Measurements from ENCODE around the gene ALOX15.

- no peak for TF ChIP-seq CTCF (IDR thresholded peaks at IDR 0.05)
- no peak for TF ChIP-seq POLR2AphosphoS5 (IDR thresholded peaks at IDR 0.05)
- no peak for TF ChIP-seq EP300 (IDR thresholded peaks at IDR 0.05)
These were observed 49.9 kb downstream of the ALOX15 start for GRCh38 chr17:4591529-4591928.

Measured in stomach (tissue), 4 donors.